ENCODE measurements around the gene ZG16. TPM values are rescaled to one million over a fixed set of nuclear protein-coding genes. Genes with fewer than 3 reads are reported as not detected.
"Not testable (repeated sequence)": the region's sequence is repeated elsewhere in the genome, so short reads cannot be mapped to it uniquely, and the experiment has no call there.

ZG16 gene
- not detected for polyA plus RNA-seq (2013, experiment 1 of 4)
- not detected for polyA plus RNA-seq (2013, experiment 2 of 4)
- not detected for polyA plus RNA-seq (2013, experiment 3 of 4)
- not detected for polyA plus RNA-seq (2013, experiment 4 of 4)

DNA sequence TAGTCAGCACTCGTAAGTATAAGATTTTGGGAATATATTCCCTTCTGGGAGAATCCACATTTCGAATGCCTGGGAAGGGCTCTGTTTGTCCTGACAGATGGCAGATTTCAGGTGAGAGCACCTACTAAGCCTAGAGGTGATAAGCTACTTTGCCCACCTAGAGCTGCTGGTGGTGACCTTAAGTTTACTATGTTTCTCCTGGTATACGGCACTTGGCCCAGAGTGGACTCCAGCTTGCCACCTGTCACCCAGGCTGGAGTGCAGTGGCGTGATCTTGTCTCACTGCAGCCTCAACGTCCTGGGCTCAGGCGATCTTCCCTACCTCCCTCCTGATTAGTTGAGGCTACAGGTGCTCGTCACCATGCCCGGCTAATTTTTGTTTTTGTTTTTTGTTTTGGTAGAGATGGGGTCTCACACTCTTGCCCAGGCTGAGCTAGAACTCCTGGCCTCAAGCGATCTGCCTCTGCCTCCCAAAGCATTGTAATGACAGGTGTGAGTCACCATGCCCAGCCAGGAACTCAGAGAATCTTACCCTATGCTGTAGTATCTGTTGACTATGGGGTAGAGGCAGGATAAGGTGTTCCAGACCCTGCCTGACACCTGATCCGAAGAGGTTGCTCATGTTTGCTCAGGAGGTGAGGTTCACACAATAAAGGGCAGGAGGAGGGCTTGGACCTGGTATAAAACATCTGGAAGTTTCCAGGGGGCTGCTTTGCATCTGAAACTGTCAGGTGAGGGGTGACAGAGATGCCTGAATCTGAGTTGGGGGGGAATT, at the start of gene ZG16:
Gene ZG16, plus strand, starts transcription at position 681 of the 775 bp plus-strand sequence. CDS start 1,011 bp downstream, outside the sequence.
- H3K9me3 ChIP-seq (ENCODE audit: control insufficient read depth, low read length), result no peaks in the 10 kb centered on the region
- H3K36me3 ChIP-seq (ENCODE audit: control insufficient read depth, insufficient read depth, low read length), result no peaks in the 10 kb centered on the region
- peaks cover 5% of the 10 kb centered on the region for H3K27me3 ChIP-seq (ENCODE audit: control insufficient read depth, insufficient read depth, low read length, poor library complexity, severe bottlenecking)
- WGBS, 2 experiments, result 77 to 79% methylated on average over 8 to 10 of the region's 10 CpGs
- H3K27ac ChIP-seq (ENCODE audit: insufficient read depth, low read depth, low read length, poor library complexity, severe bottlenecking), result no peak within 1 kb of the TSS
- H3K4me3 ChIP-seq (ENCODE audit: insufficient read depth, low read depth, low read length), result no peak within 1 kb of the TSS
- H3K4me1 ChIP-seq (ENCODE audit: control insufficient read depth, insufficient read depth, low read length), result no peaks in the 10 kb centered on the region

DNA sequence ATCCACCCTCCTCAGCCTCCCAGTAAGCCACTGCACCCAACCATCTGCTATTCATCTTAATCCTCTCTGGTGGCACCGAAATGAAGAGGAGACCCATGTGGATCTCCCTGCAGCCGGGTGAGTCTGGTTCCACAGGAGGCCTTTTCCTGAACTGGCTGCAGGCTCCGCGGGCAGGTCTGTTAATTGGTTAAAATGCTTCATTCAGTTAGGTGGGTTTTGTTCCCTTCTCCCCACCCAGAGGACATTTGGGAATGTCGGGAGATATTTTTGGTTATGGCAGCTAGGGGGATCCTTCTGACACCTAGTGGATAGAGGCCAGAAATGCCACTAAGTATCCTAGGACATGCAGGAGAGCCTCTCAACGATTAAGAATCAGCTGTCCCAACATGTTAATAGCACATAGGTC, 48.9 kb upstream of the ZG16 start:
- no peaks in the 10 kb centered on the region for H3K9me3 ChIP-seq (ENCODE audit: control insufficient read depth, low read length)
- no peak overlapping the region for H3K4me3 ChIP-seq (ENCODE audit: insufficient read depth, low read depth, low read length)
- no peak overlapping the region for H3K27ac ChIP-seq (ENCODE audit: insufficient read depth, low read depth, low read length, poor library complexity, severe bottlenecking)
- H3K36me3 ChIP-seq (ENCODE audit: control insufficient read depth, insufficient read depth, low read length), result no peaks in the 10 kb centered on the region
- no peaks in the 10 kb centered on the region for H3K27me3 ChIP-seq (ENCODE audit: control insufficient read depth, insufficient read depth, low read length, poor library complexity, severe bottlenecking)
- 76 to 81% methylated on average over 6 of the region's 6 CpGs for WGBS, 2 experiments
- H3K4me1 ChIP-seq (ENCODE audit: control insufficient read depth, insufficient read depth, low read length), result no peaks in the 10 kb centered on the region

GRCh38 chr16:29730649-29731048, 47.4 kb upstream of the ZG16 start:
- Histone ChIP-seq H3K9me3 (ENCODE audit: control insufficient read depth, low read length) (no peaks in the 10 kb centered on the region), H3K27me3 (ENCODE audit: control insufficient read depth, insufficient read depth, low read length, poor library complexity, severe bottlenecking) (no peaks in the 10 kb centered on the region), H3K4me3 (ENCODE audit: insufficient read depth, low read depth, low read length) (no peak overlapping the region), H3K27ac (ENCODE audit: insufficient read depth, low read depth, low read length, poor library complexity, severe bottlenecking) (no peak overlapping the region), H3K36me3 (ENCODE audit: control insufficient read depth, insufficient read depth, low read length) (no peaks in the 10 kb centered on the region), H3K4me1 (ENCODE audit: control insufficient read depth, insufficient read depth, low read length) (no peaks in the 10 kb centered on the region)
- WGBS, 2 experiments, result 96 to 98% methylated on average over 7 of the region's 7 CpGs

DNA sequence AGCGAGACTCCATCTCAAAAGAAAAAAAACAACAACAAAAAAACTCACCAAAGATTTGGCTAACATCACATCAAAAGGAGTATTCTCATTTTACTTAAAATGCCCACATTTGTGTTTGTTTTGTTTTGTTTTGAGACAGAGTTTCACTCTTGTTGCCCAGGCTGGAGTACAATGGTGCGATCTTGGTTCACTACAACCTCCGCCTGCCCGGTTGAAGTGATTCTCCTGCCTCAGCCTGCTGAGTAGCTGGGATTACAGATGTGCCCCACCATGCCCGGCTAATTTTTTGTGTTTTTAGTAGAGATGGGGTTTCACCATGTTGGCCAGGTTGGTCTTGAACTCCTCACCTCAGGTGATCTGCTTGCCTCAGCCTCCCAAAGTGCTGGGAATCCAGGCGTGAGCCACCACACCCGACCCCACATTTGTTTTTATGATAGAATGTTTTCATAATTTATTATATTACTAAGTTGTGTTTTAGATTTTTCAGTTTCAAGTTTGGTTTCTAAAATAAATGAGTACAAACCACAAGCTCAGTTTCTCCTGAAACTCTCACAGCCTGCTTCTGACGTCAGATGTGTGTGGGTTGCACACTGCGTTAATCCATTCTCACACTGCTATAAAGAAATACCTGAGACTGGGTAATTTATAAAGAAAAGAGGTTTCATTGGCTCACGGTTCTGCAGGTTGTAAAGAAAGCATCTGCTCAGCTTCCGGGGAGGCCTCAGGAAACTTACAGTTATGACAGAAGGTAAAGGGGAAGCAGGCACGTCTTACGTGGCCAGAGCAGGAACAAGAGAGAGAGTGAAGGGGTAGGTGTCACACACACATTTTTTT, 46.1 kb upstream of the ZG16 start:
- not testable (repeated sequence) for H3K27me3 ChIP-seq (ENCODE audit: control insufficient read depth, insufficient read depth, low read length, poor library complexity, severe bottlenecking); H3K4me3 ChIP-seq (ENCODE audit: insufficient read depth, low read depth, low read length); H3K4me1 ChIP-seq (ENCODE audit: control insufficient read depth, insufficient read depth, low read length); H3K9me3 ChIP-seq (ENCODE audit: control insufficient read depth, low read length); H3K36me3 ChIP-seq (ENCODE audit: control insufficient read depth, insufficient read depth, low read length); H3K27ac ChIP-seq (ENCODE audit: insufficient read depth, low read depth, low read length, poor library complexity, severe bottlenecking)
- 91 to 94% methylated on average over 11 of the region's 13 CpGs for WGBS, 2 experiments

DNA sequence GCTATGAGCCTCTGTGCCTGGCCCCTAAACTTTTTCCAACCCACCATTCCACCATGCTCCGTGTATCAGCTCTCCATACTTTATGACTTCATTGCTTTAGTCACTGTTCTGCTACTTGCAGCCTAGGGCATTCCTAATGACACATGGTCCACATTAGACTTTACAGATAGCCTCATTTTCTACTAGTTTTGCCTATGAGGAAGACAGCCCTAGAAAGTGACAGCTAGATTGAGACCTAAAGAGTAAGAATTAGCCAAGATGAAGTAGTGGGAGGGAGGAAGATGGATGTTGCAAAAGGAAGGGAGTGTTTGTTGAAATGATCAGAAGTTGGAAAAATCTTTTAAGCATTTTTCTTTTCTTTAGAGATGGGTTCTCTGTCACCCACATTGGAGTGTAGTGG, 43.3 kb upstream of the ZG16 start:
- Histone ChIP-seq H3K9me3 (ENCODE audit: control insufficient read depth, low read length) (no peaks in the 10 kb centered on the region), H3K36me3 (ENCODE audit: control insufficient read depth, insufficient read depth, low read length) (no peaks in the 10 kb centered on the region), H3K27me3 (ENCODE audit: control insufficient read depth, insufficient read depth, low read length, poor library complexity, severe bottlenecking) (no peaks in the 10 kb centered on the region), H3K27ac (ENCODE audit: insufficient read depth, low read depth, low read length, poor library complexity, severe bottlenecking) (no peak overlapping the region), H3K4me3 (ENCODE audit: insufficient read depth, low read depth, low read length) (no peak overlapping the region), H3K4me1 (ENCODE audit: control insufficient read depth, insufficient read depth, low read length) (no peaks in the 10 kb centered on the region)
- WGBS, 2 experiments, result 84 to 95% methylated on average over 1 of the region's 1 CpG

DNA sequence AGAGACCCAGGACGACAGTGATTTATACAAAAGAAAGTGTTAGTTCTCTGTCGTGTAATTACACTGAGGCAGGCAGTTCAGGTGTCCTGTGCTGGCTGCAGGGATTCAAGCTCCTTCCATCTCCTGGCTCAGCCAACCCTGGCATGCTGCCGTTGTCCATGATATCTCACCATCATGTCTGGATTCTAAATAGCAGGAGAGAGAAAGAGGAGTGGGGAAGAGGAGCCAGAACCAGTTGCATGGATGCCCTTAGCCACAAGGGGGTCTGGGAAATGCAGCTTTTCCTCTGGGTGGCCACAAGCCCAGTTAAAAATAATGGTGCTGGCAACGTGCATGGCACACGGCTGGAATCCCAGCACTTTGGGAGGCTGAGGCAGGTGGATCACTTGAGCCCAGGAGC, 41.9 kb upstream of the ZG16 start:
- no peaks in the 10 kb centered on the region for H3K4me1 ChIP-seq (ENCODE audit: control insufficient read depth, insufficient read depth, low read length)
- no peak overlapping the region for H3K4me3 ChIP-seq (ENCODE audit: insufficient read depth, low read depth, low read length)
- no peaks in the 10 kb centered on the region for H3K27me3 ChIP-seq (ENCODE audit: control insufficient read depth, insufficient read depth, low read length, poor library complexity, severe bottlenecking)
- no peaks in the 10 kb centered on the region for H3K9me3 ChIP-seq (ENCODE audit: control insufficient read depth, low read length)
- no peak overlapping the region for H3K27ac ChIP-seq (ENCODE audit: insufficient read depth, low read depth, low read length, poor library complexity, severe bottlenecking)
- WGBS, 2 experiments, result 91 to 93% methylated on average over 5 of the region's 5 CpGs
- no peaks in the 10 kb centered on the region for H3K36me3 ChIP-seq (ENCODE audit: control insufficient read depth, insufficient read depth, low read length)

DNA sequence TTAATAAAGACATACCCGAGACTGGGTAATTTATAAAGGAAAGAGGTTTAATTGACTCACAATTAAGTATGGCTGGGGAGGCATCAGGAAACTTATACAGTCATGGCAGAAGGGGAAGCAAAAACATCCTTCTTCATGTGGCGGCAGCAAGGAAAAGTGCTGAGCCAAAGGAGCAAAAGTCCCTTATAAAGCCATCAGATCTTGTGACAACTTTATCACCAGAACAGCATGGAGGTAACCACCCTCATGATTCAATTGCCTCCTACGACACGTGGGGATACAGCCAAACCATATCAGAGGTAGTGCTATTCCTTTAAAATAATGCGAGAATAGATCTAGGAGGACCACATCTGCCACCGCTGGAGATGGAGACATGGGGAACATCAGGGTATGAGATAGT, 41.3 kb upstream of the ZG16 start:
- Histone ChIP-seq H3K36me3 (ENCODE audit: control insufficient read depth, insufficient read depth, low read length) (no peaks in the 10 kb centered on the region), H3K4me1 (ENCODE audit: control insufficient read depth, insufficient read depth, low read length) (no peaks in the 10 kb centered on the region), H3K4me3 (ENCODE audit: insufficient read depth, low read depth, low read length) (no peak overlapping the region), H3K27me3 (ENCODE audit: control insufficient read depth, insufficient read depth, low read length, poor library complexity, severe bottlenecking) (no peaks in the 10 kb centered on the region), H3K27ac (ENCODE audit: insufficient read depth, low read depth, low read length, poor library complexity, severe bottlenecking) (no peak overlapping the region), H3K9me3 (ENCODE audit: control insufficient read depth, low read length) (no peaks in the 10 kb centered on the region)
- 97% methylated on average over 6 of the region's 6 CpGs for WGBS, 2 experiments

GRCh38 chr16:29737713-29738112, 40.3 kb upstream of the ZG16 start:
- Histone ChIP-seq H3K9me3 (ENCODE audit: control insufficient read depth, low read length) (no peaks in the 10 kb centered on the region), H3K27ac (ENCODE audit: insufficient read depth, low read depth, low read length, poor library complexity, severe bottlenecking) (no peak overlapping the region), H3K4me3 (ENCODE audit: insufficient read depth, low read depth, low read length) (no peak overlapping the region), H3K36me3 (ENCODE audit: control insufficient read depth, insufficient read depth, low read length) (no peaks in the 10 kb centered on the region), H3K27me3 (ENCODE audit: control insufficient read depth, insufficient read depth, low read length, poor library complexity, severe bottlenecking) (no peaks in the 10 kb centered on the region), H3K4me1 (ENCODE audit: control insufficient read depth, insufficient read depth, low read length) (no peaks in the 10 kb centered on the region)
- 93% methylated on average over 5 of the region's 5 CpGs for WGBS, 2 experiments

- Histone ChIP-seq H3K4me1 (ENCODE audit: control insufficient read depth, insufficient read depth, low read length) (no peaks in the 10 kb centered on the region), H3K27ac (ENCODE audit: insufficient read depth, low read depth, low read length, poor library complexity, severe bottlenecking) (no peak overlapping the region), H3K4me3 (ENCODE audit: insufficient read depth, low read depth, low read length) (no peak overlapping the region), H3K9me3 (ENCODE audit: control insufficient read depth, low read length) (no peaks in the 10 kb centered on the region), H3K36me3 (ENCODE audit: control insufficient read depth, insufficient read depth, low read length) (no peaks in the 10 kb centered on the region), H3K27me3 (ENCODE audit: control insufficient read depth, insufficient read depth, low read length, poor library complexity, severe bottlenecking) (no peaks in the 10 kb centered on the region)
- WGBS, 2 experiments, result 91 to 97% methylated on average over 2 of the region's 2 CpGs
These were observed 39.5 kb upstream of the ZG16 start for GRCh38 chr16:29738514-29738913.

GRCh38 chr16:29739927-29740629, 38.0 kb upstream of the ZG16 start:
- H3K4me1 ChIP-seq (ENCODE audit: control insufficient read depth, insufficient read depth, low read length); H3K36me3 ChIP-seq (ENCODE audit: control insufficient read depth, insufficient read depth, low read length); H3K27me3 ChIP-seq (ENCODE audit: control insufficient read depth, insufficient read depth, low read length, poor library complexity, severe bottlenecking); H3K27ac ChIP-seq (ENCODE audit: insufficient read depth, low read depth, low read length, poor library complexity, severe bottlenecking); H3K9me3 ChIP-seq (ENCODE audit: control insufficient read depth, low read length); H3K4me3 ChIP-seq (ENCODE audit: insufficient read depth, low read depth, low read length): not testable (repeated sequence)
- 95 to 96% methylated on average over 5 of the region's 6 CpGs for WGBS, 2 experiments
